ENCODE measurements around the gene ABHD3. TPM values are rescaled to one million over a fixed set of nuclear protein-coding genes. Genes with fewer than 3 reads are reported as not detected.
"Not testable (repeated sequence)": the region's sequence is repeated elsewhere in the genome, so short reads cannot be mapped to it uniquely, and the experiment has no call there.

ABHD3 gene
- total RNA-seq, 2 donors from 2014 or later, result 2.0 to 8.4 TPM

GRCh38 chr18:21693322-21693721 lies 11.3 kb downstream of the ABHD3 start:
- H3K36me3 ChIP-seq, result no peaks in the 10 kb centered on the region

GRCh38 chr18:21689736-21690135 lies 14.8 kb downstream of the ABHD3 start:
- TF ChIP-seq, protein P1, sequence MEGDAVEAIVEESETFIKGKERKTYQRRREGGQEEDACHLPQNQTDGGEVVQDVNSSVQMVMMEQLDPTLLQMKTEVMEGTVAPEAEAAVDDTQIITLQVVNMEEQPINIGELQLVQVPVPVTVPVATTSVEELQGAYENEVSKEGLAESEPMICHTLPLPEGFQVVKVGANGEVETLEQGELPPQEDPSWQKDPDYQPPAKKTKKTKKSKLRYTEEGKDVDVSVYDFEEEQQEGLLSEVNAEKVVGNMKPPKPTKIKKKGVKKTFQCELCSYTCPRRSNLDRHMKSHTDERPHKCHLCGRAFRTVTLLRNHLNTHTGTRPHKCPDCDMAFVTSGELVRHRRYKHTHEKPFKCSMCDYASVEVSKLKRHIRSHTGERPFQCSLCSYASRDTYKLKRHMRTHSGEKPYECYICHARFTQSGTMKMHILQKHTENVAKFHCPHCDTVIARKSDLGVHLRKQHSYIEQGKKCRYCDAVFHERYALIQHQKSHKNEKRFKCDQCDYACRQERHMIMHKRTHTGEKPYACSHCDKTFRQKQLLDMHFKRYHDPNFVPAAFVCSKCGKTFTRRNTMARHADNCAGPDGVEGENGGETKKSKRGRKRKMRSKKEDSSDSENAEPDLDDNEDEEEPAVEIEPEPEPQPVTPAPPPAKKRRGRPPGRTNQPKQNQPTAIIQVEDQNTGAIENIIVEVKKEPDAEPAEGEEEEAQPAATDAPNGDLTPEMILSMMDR (IDR thresholded peaks at IDR 0.05), result no peak
- DNase-seq (ENCODE audit: low spot score), result no peak
- H3K4me1 ChIP-seq, result peaks cover 0 to 4% of the 10 kb centered on the region in 2 donors
- no peak overlapping the region for H3K27ac ChIP-seq
- H3K36me3 ChIP-seq, result no peaks in the 10 kb centered on the region
- peaks cover 0 to 12% of the 10 kb centered on the region in 2 donors for H3K9me3 ChIP-seq
- H3K4me3 ChIP-seq, result no peak overlapping the region
- no peaks in the 10 kb centered on the region for H3K27me3 ChIP-seq

More at GRCh38 chr18:21693322-21693721, 11.3 kb downstream of the ABHD3 start:
- H3K4me3 ChIP-seq, result no peak overlapping the region
- H3K27me3 ChIP-seq, result no peaks in the 10 kb centered on the region
- peaks cover 0 to 12% of the 10 kb centered on the region in 2 donors for H3K9me3 ChIP-seq
- DNase-seq (ENCODE audit: low spot score), result no peak
- H3K27ac ChIP-seq, result no peak overlapping the region
- H3K4me1 ChIP-seq, result no peaks in the 10 kb centered on the region
- TF ChIP-seq, protein P1 (IDR thresholded peaks at IDR 0.05), result no peak

- Histone ChIP-seq H3K9me3 (peaks cover 0 to 12% of the 10 kb centered on the region in 2 donors), H3K27me3 (no peaks in the 10 kb centered on the region), H3K36me3 (no peaks in the 10 kb centered on the region), H3K27ac (no peak overlapping the region), H3K4me3 (no peak overlapping the region), H3K4me1 (peaks cover 0 to 4% of the 10 kb centered on the region in 2 donors)
- no peak for DNase-seq (ENCODE audit: low spot score)
- TF ChIP-seq, protein P1 (IDR thresholded peaks at IDR 0.05), result no peak
Observed at GRCh38 chr18:21686282-21687105, 18.1 kb downstream of the ABHD3 start.

DNA sequence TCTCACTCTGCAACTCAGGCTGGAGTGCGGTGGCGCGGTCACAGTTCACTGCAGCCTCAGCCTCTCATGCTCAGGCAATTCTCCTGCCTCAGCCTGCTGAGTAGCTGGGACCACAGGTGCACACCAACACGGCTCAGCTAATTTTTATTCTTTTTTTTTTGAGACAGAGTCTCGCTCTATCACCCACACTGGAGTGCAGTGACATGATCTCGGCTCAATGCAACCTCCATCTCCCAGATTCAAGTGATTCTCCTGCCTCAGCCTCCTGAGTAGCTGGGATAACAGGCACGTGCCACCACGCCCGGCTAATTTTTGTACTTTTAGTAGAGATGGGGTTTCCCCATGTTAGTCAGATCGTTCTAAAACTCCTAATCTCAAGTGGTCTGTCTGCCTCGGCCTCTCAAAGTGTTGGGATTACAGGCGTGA lies 19.0 kb downstream of the ABHD3 start:
- not testable (repeated sequence) for H3K27ac ChIP-seq; H3K4me1 ChIP-seq; H3K36me3 ChIP-seq; H3K4me3 ChIP-seq; H3K27me3 ChIP-seq; DNase-seq (ENCODE audit: low spot score)
- H3K9me3 ChIP-seq, result peaks cover 0 to 11% of the 10 kb centered on the region in 2 donors

DNA sequence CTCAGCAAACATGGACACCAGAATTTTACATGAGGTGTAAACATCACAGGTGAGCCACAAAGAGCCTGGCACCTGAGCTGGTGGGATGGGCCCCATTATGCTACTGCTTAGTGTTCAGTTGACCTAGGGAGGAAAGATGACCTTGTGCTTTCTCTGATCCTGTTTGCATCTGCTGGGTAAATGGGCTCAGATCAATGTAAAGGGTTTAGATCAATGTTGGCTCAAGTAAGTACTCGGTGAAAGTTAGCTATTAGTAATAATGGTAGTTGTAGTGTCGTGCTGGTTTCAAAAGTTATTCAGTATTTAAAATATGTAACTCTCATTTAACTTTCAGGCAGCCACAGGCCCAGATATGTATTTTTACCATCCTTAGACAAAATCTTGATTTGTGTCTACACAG lies 19.8 kb downstream of the ABHD3 start:
- Histone ChIP-seq H3K27ac (no peak overlapping the region), H3K27me3 (no peaks in the 10 kb centered on the region), H3K4me3 (no peak overlapping the region), H3K4me1 (peaks cover 0 to 4% of the 10 kb centered on the region in 2 donors), H3K36me3 (no peaks in the 10 kb centered on the region), H3K9me3 (peaks cover 0 to 2% of the 10 kb centered on the region in 2 donors)
- TF ChIP-seq, protein P1 (IDR thresholded peaks at IDR 0.05), result no peak
- DNase-seq (ENCODE audit: low spot score), result no peak

DNA sequence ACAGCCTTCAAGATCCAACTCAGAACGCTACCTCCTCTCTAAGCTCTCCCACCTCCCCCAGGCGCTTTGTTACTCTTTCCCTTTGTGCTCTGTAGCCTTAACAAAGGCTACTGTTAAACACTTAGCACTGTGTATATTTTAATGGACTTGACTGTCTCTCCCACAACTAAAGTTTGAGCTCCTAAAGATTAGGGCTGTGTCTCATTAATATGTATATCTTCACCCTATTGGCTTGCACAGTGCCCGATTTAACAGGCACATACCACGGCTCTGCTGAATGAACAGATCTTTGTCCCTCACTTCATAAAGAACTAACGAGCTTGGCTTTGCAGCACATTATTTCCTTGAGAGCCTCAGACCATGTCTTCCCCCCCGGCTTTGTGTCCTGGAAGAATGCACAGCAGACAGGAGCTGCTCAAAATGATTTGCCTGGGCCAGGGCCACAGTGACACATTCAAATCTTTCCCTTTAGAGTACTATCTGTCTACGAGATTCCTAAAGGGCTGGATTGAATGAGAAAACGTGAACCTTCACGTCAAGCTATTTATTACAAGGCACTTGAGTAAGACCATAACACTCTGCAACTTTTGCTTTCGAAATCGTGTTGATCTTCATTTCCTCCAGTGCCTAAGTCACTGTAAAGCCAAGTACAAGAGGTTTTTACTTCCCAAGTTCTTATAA lies 22.1 kb downstream of the ABHD3 start:
- H3K36me3 ChIP-seq, result no peaks in the 10 kb centered on the region
- peak overlapping the region in 1 of 2 donors; percentile 33 for H3K4me3 ChIP-seq
- no peak for DNase-seq (ENCODE audit: low spot score)
- no peaks in the 10 kb centered on the region for H3K27me3 ChIP-seq
- H3K4me1 ChIP-seq, result peaks cover 0 to 4% of the 10 kb centered on the region in 2 donors
- TF ChIP-seq, protein P1 (IDR thresholded peaks at IDR 0.05), result no peak
- no peaks in the 10 kb centered on the region for H3K9me3 ChIP-seq
- peak overlapping the region; percentile 32 to 51 for H3K27ac ChIP-seq
